HG03045 (cell line): ENCODE results near the gene CDC45.

Experiments
- ATAC-seq: cut with Tn5 transposase; IDR thresholded peaks from one replicate; pipeline ENCODE4 v1.9.1; 2021; ENCODE audit warnings: mild to moderate bottlenecking, moderate library complexity; ENCODE audit not compliant: unreplicated experiment

CDC45 gene

DNA sequence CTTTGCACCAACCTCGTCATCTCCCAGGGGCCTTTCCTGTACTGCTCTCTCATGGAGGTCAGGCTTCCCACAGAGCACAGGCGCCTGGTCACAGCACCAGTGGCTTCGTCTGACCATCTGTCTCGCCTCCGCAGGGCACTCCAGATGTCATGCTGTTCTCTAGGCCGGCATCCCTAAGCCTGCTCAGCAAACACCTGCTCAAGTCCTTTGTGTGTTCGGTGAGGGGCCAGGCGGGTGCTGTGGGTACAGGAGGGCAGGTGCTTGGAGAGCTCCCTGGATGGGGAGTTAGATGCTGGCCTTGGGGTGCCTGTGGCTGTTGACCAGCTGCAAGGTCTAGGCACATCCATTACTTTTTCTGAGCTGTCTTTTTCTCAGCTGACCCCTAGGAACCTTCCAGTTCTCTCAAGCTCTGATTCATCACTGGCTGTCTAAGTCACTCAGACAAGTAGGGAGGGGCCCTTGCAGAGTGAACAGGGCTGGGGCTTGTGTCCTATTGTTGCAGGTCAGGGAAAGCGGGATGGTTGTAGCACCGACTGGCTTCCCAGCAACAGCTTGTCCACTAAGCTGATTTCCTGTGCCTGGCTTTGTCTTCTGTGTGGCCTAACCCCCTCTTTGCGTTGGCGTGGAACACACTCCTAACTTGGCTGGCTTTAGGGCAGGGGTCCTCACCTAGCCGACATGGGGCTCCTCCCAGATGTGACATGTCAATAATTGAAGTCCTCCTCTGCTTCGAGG is 35.3 kb downstream of the CDC45 start:
- no peak for ATAC-seq

DNA sequence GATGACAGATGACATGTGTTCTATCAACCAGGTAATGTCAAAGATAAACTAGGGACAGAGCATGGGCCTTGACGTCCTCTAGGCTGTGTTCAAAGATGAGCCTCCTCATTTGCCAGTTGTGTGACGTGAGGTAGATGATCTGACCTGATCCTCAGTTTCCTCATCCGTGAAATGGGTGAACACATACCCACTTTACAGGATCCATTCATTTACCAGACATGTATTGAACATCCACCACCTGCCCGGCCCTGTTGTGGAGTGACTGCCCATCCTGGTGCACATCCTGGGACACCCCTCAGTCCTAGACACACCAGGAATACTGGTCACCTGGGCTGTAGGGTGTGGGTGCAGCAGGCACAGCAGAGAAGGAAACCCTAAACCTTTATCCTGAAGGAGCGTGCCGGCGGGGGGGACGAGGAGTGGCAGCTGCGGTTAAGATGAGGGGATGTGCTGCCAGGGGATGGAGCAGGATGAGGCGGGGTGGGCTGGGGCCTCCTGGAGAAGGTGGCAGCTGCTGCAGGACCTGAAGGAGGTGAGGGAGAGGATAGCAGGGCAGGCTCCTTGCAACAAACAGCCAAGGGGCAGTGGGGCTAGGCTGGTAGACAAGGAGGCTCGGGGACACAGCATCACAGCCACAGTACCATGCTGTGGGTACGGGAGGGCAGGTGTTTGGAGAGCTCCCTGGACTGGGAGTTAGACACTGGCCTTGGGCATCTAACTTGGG is 36.1 kb downstream of the CDC45 start:
- no peak for ATAC-seq

- ATAC-seq, result no peak
Measured at GRCh38 chr22:19516378-19517170, 36.9 kb downstream of the CDC45 start.

DNA sequence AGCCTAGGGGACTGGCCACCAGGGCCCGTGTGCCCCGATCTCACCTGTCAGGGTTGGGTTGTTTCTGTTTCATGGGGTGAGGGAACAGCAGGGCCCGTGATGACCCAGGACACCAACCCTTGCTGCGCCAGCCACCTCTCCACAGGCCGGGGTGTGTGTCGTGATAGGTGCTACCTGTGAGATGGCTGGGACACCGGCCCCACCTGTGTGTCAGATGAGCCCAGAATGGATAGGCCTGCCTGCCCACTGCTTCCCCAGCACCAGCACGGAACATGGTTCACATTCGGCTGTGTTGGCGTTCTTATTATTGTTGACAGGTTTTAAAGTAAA is 37.4 kb downstream of the CDC45 start:
- ATAC-seq, result no peak

- no peak for ATAC-seq
Measured at GRCh38 chr22:19517919-19518611, 38.3 kb downstream of the CDC45 start.

GRCh38 chr22:19518635-19519034 is 38.9 kb downstream of the CDC45 start:
- no peak for ATAC-seq

GRCh38 chr22:19519041-19519926 is 39.6 kb downstream of the CDC45 start:
- ATAC-seq, result no peak

GRCh38 chr22:19520007-19520406 is 40.3 kb downstream of the CDC45 start:
- ATAC-seq, result no peak

DNA sequence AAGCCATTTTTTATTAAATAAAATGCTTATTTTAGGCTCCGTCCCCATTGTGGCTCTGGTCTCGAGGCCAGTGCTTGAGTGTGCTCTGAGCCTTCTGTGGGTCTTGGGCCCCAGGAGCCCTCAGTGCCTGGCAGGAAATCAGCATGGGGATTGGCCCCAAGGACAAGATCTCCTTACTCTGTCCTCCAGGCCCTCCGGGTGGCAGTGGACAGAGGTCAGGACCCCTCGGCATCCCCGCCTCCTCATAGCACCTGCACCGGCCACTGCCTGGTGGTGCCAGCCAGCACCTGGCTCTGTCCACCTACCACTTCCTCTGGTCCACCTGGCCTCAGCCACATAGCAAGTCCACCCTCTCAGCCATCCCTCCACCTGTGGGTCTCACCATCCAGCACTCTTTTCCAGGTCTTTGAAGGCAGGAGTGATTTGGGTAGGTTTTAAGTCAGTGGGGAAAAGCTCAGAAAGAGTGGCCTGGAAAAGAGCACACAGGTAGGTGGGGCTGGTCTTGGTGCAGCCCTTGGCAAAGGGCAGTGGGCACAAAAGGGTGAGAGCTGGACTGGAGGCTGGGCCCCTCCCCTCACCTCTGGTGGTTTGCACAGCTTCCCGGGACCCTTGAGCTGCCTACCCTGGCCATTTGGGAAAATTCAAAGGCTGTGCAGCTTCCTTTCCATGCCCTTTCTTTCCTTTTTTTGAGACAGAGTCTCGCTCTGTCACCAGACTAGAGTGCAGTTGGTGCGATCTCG is 41.0 kb downstream of the CDC45 start:
- no peak for ATAC-seq

DNA sequence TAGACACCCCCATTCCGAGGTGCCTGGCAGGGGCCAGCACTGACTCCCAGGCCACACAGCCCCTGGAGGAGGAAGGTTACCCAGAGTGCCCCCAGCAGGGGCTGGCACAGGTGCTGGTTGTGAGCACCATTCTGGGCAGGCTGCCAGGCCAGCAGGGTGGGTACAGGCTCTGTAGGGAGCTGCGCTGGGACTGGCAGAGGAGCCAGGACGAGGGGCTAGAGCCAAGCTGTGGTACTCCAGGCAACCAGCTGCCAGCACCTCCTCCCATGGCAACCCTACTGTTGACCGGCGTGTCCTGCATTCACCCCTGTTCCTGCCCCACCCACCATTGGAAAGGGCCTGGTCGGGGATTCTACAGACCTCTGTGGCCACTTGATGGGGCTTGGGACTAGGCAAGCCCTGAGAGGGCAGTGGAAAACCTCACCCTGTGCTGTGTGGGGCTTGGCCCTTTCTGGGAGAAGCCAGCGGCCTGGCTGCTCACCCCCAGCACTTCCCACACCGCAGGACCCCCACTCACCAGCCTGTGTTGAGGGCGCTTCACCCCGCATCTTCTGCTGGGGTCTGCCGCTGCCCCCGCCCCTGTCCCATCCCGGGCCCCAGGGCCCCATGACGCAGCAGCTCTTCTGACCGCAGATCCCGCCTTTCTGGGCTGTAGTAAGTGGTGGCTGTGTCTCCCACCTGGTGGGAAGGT is 42.6 kb downstream of the CDC45 start:
- no peak for ATAC-seq

GRCh38 chr22:19522881-19523239 is 43.1 kb downstream of the CDC45 start:
- no peak for ATAC-seq

- ATAC-seq, result no peak
Measured at GRCh38 chr22:19523240-19524169, 43.8 kb downstream of the CDC45 start.

DNA sequence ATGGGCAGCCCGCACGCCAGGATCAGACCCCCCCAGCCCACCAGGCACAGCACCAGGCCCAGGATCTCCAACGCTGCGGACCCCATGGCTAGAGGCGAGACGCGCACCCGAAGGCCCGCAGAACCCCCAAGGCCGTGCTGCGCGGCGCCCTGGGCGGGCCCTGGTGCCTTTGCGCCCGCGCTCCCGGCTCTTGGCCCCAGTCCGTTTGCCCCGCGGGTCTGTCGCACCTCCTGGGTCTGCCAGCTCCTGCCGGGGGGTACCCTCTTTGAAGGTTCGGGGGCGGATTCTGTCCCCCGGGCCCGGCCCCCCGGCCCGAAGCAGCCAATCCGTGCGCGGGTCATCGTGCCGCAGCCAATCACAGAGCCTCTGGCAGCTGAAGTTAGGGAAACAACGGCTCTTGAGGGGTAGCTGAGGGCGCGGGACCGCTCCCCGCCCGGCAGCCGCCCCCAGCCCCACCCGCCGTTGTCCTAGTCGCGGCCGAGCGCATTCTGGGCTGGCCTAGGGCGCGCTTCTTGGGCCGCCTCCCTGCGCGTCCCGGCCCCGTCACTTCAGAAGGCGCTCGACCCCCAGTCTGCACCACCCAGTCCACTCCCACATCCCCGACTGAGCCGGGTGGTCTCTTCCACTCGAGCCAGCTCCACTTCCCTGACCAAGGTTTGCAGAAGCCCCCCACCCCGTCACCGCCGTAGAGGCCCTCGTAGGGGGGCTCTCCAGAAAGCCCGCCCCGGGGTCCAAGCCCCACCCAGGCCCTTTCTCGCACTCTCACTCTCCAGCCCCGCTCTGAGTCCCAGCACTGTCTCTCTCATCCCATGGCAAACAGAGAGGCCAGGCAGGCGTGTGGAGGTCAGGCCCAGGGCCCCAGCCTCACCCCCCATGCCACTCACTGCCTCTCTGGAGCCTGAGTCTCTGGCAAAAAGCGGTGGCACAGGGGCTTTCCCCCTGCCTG is 44.7 kb downstream of the CDC45 start, which contains the start of gene CLDN5:
TSS of gene CLDN5 (minus strand) at position 241 of the 946 bp plus-strand sequence. CDS start at position 86, 155 bp downstream.
- no peak for ATAC-seq

DNA sequence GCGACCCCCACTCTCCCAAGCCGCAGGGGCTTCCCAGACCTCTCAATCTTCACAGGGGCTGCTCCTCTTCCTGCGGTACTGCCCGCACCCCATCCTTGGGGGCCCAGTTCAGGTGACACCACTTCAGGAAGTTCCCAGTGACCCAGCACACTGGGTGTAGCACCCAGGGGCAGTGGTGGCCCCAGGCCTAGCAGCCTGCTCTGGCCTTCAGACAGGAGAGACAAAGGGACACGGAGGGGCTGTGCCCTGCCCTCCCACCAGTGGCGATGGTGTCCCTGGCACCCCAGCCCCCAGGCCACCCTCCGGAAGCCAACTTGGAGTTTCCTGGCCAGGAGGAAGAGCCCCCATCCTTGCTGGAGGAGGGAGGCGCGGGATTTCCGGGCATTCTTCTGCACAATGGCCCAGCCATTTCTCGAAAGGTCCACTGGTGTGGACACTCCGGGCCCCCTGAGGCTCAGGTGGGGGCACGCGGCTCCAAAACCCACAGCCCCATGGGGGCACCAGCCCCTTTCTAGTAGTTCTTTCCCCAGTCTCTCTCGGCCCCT is 45.5 kb downstream of the CDC45 start:
- no peak for ATAC-seq

DNA sequence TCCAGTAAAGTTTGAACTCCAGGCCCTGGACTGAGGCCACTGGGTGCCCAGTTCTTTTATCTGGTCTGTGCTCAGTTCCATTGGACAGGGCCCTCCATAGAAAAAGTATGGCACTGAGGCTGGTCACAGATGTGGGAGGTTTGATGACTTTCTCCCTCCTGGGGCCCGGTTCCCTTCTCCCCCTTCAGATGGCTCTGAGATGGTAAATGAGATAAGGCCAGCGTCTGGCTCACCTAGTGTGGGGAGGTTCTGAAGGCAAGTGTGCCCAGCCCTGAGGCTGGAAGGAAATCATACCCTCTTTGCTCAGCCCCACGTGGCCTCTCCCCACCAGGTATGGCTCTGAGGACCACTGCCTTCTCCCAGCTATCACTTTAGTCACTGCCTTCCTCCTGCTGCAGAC is 45.9 kb downstream of the CDC45 start:
- ATAC-seq, result no peak

DNA sequence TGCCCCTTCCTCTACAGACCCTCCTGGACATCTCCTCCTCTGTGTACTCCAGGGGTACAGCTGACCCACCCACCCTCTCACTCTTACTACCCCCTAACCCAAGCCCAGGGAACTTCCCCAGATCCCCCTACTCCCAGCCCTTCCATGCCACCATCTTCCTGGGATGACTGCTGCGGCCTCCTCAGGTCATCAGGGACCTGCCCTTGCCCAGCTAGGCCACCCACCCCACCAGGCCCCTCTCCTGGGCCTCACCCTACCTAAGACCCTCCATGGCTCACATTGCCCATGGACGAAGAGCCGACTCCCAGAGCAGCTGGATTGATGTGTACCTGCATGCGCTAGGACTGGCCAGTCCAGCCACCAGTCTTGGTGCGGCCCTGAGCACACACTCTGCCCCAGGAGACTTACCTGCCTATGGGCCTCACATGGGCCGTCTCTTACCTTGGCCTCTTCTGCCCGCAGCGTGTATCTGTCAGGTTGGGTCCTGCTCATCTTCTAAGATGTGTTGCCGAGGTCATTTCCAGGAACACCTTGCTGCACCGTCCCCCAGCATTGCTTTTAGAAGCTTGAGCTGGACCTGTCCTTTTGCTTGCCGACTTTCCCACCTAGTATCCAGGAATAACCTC is 46.5 kb downstream of the CDC45 start:
- ATAC-seq, result no peak
